ENCODE data around the gene RGS3.
"Not testable (repeated sequence)": the region's sequence is repeated elsewhere in the genome, so short reads cannot be mapped to it uniquely, and the experiment has no call there.

The RGS3 gene

GRCh38 chr9:113463418-113464285 is at the start of gene RGS3:
Gene RGS3 (plus strand): TSS chr9:113463727. CDS start chr9:113463803, 76 bp downstream.
- no peak for DNase-seq

- no peak for DNase-seq
These were observed 47.3 kb upstream of the RGS3 start for GRCh38 chr9:113416149-113416721.

GRCh38 chr9:113417370-113417769 is 46.2 kb upstream of the RGS3 start:
- DNase-seq, result no peak

GRCh38 chr9:113421726-113422125 is 41.8 kb upstream of the RGS3 start:
- no peak for DNase-seq

GRCh38 chr9:113425072-113425471 is 38.5 kb upstream of the RGS3 start:
- no peak for DNase-seq

- DNase-seq, result no peak
These were observed 36.8 kb upstream of the RGS3 start for GRCh38 chr9:113426701-113427100.

GRCh38 chr9:113427629-113428028 is 35.9 kb upstream of the RGS3 start:
- DNase-seq, result no peak

GRCh38 chr9:113428062-113428615 is 35.4 kb upstream of the RGS3 start:
- no peak for DNase-seq

- no peak for DNase-seq
These were observed 32.3 kb upstream of the RGS3 start for GRCh38 chr9:113431191-113431590.

GRCh38 chr9:113436728-113437515 is 26.6 kb upstream of the RGS3 start:
- no peak for DNase-seq

- not testable (repeated sequence) for DNase-seq
These were observed 25.8 kb upstream of the RGS3 start for GRCh38 chr9:113437716-113438115.

- no peak for DNase-seq
These were observed 18.8 kb upstream of the RGS3 start for GRCh38 chr9:113444736-113445135.

GRCh38 chr9:113446323-113446740 is 17.2 kb upstream of the RGS3 start:
- peak; percentile 5 to 10 for DNase-seq

GRCh38 chr9:113449376-113449775 is 14.2 kb upstream of the RGS3 start:
- DNase-seq, result no peak

- no peak for DNase-seq
These were observed 11.4 kb upstream of the RGS3 start for GRCh38 chr9:113452113-113452605.

- no peak for DNase-seq
These were observed 8.4 kb upstream of the RGS3 start for GRCh38 chr9:113454914-113455761.

GRCh38 chr9:113456235-113456634 is 7.3 kb upstream of the RGS3 start:
- no peak for DNase-seq

- DNase-seq, result no peak
These were observed 2.2 kb upstream of the RGS3 start for GRCh38 chr9:113461285-113461684.

- DNase-seq, result no peak
These were observed 1.6 kb upstream of the RGS3 start for GRCh38 chr9:113461943-113462342.

GRCh38 chr9:113462781-113463286 is 693 bp upstream of the RGS3 start:
- DNase-seq, result no peak

- DNase-seq, result no peak
These were observed 746 bp downstream of the RGS3 start for GRCh38 chr9:113464286-113464660.

GRCh38 chr9:113465599-113466140 is 2.1 kb downstream of the RGS3 start:
- DNase-seq, result no peak

All from stimulated activated CD4-positive, alpha-beta T cell treated with anti-CD3 and anti-CD28 coated beads, Interleukin-2, amount 100 ng/mL, for 48 hours (primary cell).